K562 (cell line): ENCODE data around the gene KRI1. TPM values are rescaled to one million over a fixed set of nuclear protein-coding genes. Genes with fewer than 3 reads are reported as not detected.
A peak's percentile ranks its signal among the peaks of the same experiment; 100 is the strongest.

Experiments used
- CAMTA2 ChIP-seq: fragments of 250-450 bp; sonication (Bioruptor Pico); conservative IDR thresholded peaks from 2 replicates; pipeline ENCODE4 v1.5.1; 2022
- EWSR1 ChIP-seq: fragments of 450-650 bp; IDR thresholded peaks from 2 replicates; pipeline ENCODE4 v1.6.1; 2018; ENCODE audit warnings: borderline replicate concordance, mild to moderate bottlenecking, low read depth, moderate library complexity; ENCODE audit not compliant: partially characterized antibody
- HNRNPLL ChIP-seq: fragments of 200-400 bp; formaldehyde crosslinking; IDR thresholded peaks from 2 replicates; pipeline ENCODE4 v1.6.1; 2017; ENCODE audit warnings: low read length, low read depth, mild to moderate bottlenecking; ENCODE audit not compliant: poor library complexity, severe bottlenecking
- KDM2B ChIP-seq: fragments of 250-450 bp; sonication (Bioruptor Pico); IDR thresholded peaks from 2 replicates; pipeline ENCODE4 v1.8.0; 2021; ENCODE audit warnings: mild to moderate bottlenecking, moderate library complexity
- MLLT1 ChIP-seq, 2 experiments: fragments of 450-650 bp; IDR thresholded peaks; 2 replicates each; pipeline ENCODE4 v1.6.1; 2016
- PML ChIP-seq: IDR thresholded peaks from 2 replicates; pipeline ENCODE4 v1.6.1; 2012; ENCODE audit warnings: low read length, inconsistent platforms
- PTTG1 ChIP-seq: fragments of 450-650 bp; IDR thresholded peaks from 2 replicates; pipeline ENCODE4 v1.6.1; 2016; ENCODE audit warnings: low read depth, mild to moderate bottlenecking, missing genetic modification characterization, missing compliant biosample characterization
- ZFP91 ChIP-seq: sonication (generic); formaldehyde crosslinking; IDR thresholded peaks from 2 replicates; pipeline ENCODE4 v1.8.0; 2022; ENCODE audit warnings: mild to moderate bottlenecking, missing genetic modification reagents
- ZSCAN29 ChIP-seq: fragments of 450-650 bp; IDR thresholded peaks from 2 replicates; pipeline ENCODE4 v1.6.1; 2017
- polyA plus RNA-seq, 8 experiments: library from polyadenylated mRNA; depleted of rRNA in 4 of 8; stranded (reverse) in 5 of 8; unstranded in 3 of 8; fragments of >200 nt; fragmentation: Nextera tagmentation in 2 of 8; fragmentation: Illumina TruSeq in 1 of 8; extraction: Ambion mirVana in 2 of 8; extraction: Trizol in 1 of 8; gene quantifications; 2 replicates each; pipeline versions ENCODE4 v1.2.1 to v1.2.3, GENCODE V29; 2011 to 2014; ENCODE audit warnings: inconsistent platforms in 1 of 8, missing spikeins in 1 of 8
- total RNA-seq, 7 experiments: library from RNA; depleted of rRNA in 6 of 7; stranded (reverse); fragments of >200 nt in 6 of 7; fragmentation: Illumina TruSeq in 2 of 7; extraction: Trizol in 2 of 7; gene quantifications; 2 replicates each; pipeline versions ENCODE4 v1.2.1 to v1.2.3, GENCODE V29; 2011 to 2021; ENCODE audit warnings: low replicate concordance in 1 of 7
- TF ChIP-seq, protein P1 (sequence below): sonication (generic); formaldehyde crosslinking; IDR thresholded peaks from 2 replicates; pipeline ENCODE4 v1.8.1; 2023; ENCODE audit warnings: missing genetic modification reagents, mild to moderate bottlenecking, borderline replicate concordance
- TF ChIP-seq, protein P2 (sequence below): fragments of 450-650 bp; formaldehyde crosslinking; IDR thresholded peaks from 2 replicates; pipeline ENCODE4 v1.4.0; 2020; ENCODE audit warnings: mild to moderate bottlenecking
- TF ChIP-seq, protein P3 (sequence below): fragments of 450-650 bp; IDR thresholded peaks from 2 replicates; pipeline ENCODE4 v1.6.1; 2018; ENCODE audit not compliant: partially characterized antibody

Gene KRI1
- total and polyA plus RNA-seq, 9 of the 15 experiments (the other 6 are each of a cell fraction or from before 2014, with no cell fraction given) = 1.1 to 50.7 (median 24.7) TPM

- TF ChIP-seq KDM2B (CRISPR knock-in tag) (no peak), MLLT1 (IDR thresholded peaks at IDR 0.05) (0 out of 4 replicates have a peak, but pooled peaks of 1 of the 2 experiments have one; percentile 34), CAMTA2 (CRISPR knock-in tag) (no peak), PML (no peak), ZSCAN29 (no peak), HNRNPLL (peak; percentile 55), PTTG1 (no peak), ZFP91 (CRISPR knock-in tag) (no peak), EWSR1 (no peak)
- TF ChIP-seq, protein P1, sequence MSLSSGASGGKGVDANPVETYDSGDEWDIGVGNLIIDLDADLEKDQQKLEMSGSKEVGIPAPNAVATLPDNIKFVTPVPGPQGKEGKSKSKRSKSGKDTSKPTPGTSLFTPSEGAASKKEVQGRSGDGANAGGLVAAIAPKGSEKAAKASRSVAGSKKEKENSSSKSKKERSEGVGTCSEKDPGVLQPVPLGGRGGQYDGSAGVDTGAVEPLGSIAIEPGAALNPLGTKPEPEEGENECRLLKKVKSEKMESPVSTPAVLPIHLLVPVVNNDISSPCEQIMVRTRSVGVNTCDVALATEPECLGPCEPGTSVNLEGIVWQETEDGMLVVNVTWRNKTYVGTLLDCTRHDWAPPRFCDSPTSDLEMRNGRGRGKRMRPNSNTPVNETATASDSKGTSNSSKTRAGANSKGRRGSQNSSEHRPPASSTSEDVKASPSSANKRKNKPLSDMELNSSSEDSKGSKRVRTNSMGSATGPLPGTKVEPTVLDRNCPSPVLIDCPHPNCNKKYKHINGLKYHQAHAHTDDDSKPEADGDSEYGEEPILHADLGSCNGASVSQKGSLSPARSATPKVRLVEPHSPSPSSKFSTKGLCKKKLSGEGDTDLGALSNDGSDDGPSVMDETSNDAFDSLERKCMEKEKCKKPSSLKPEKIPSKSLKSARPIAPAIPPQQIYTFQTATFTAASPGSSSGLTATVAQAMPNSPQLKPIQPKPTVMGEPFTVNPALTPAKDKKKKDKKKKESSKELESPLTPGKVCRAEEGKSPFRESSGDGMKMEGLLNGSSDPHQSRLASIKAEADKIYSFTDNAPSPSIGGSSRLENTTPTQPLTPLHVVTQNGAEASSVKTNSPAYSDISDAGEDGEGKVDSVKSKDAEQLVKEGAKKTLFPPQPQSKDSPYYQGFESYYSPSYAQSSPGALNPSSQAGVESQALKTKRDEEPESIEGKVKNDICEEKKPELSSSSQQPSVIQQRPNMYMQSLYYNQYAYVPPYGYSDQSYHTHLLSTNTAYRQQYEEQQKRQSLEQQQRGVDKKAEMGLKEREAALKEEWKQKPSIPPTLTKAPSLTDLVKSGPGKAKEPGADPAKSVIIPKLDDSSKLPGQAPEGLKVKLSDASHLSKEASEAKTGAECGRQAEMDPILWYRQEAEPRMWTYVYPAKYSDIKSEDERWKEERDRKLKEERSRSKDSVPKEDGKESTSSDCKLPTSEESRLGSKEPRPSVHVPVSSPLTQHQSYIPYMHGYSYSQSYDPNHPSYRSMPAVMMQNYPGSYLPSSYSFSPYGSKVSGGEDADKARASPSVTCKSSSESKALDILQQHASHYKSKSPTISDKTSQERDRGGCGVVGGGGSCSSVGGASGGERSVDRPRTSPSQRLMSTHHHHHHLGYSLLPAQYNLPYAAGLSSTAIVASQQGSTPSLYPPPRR (CRISPR knock-in tag) = no peak
- TF ChIP-seq, protein P2, sequence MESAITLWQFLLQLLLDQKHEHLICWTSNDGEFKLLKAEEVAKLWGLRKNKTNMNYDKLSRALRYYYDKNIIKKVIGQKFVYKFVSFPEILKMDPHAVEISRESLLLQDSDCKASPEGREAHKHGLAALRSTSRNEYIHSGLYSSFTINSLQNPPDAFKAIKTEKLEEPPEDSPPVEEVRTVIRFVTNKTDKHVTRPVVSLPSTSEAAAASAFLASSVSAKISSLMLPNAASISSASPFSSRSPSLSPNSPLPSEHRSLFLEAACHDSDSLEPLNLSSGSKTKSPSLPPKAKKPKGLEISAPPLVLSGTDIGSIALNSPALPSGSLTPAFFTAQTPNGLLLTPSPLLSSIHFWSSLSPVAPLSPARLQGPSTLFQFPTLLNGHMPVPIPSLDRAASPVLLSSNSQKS (CRISPR knock-in tag) = no peak
- TF ChIP-seq, protein P3, sequence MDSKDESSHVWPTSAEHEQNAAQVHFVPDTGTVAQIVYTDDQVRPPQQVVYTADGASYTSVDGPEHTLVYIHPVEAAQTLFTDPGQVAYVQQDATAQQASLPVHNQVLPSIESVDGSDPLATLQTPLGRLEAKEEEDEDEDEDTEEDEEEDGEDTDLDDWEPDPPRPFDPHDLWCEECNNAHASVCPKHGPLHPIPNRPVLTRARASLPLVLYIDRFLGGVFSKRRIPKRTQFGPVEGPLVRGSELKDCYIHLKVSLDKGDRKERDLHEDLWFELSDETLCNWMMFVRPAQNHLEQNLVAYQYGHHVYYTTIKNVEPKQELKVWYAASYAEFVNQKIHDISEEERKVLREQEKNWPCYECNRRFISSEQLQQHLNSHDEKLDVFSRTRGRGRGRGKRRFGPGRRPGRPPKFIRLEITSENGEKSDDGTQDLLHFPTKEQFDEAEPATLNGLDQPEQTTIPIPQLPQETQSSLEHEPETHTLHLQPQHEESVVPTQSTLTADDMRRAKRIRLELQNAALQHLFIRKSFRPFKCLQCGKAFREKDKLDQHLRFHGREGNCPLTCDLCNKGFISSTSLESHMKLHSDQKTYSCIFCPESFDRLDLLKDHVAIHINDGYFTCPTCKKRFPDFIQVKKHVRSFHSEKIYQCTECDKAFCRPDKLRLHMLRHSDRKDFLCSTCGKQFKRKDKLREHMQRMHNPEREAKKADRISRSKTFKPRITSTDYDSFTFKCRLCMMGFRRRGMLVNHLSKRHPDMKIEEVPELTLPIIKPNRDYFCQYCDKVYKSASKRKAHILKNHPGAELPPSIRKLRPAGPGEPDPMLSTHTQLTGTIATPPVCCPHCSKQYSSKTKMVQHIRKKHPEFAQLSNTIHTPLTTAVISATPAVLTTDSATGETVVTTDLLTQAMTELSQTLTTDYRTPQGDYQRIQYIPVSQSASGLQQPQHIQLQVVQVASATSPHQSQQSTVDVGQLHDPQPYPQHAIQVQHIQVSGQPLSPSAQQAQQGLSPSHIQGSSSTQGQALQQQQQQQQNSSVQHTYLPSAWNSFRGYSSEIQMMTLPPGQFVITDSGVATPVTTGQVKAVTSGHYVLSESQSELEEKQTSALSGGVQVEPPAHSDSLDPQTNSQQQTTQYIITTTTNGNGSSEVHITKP = no peak
Measured at GRCh38 chr19:10580979-10581631, 15.3 kb upstream of the KRI1 start (continued).
